ENCODE results near the gene GSTM4.
"Not testable (repeated sequence)": the region's sequence is repeated elsewhere in the genome, so short reads cannot be mapped to it uniquely, and the experiment has no call there.

Gene GSTM4

GRCh38 chr1:109637446-109637845 is 18.5 kb upstream of the GSTM4 start:
- no peak for DNase-seq (ENCODE audit: low read depth in 2 of 2, low spot score in 1 of 2)

DNA sequence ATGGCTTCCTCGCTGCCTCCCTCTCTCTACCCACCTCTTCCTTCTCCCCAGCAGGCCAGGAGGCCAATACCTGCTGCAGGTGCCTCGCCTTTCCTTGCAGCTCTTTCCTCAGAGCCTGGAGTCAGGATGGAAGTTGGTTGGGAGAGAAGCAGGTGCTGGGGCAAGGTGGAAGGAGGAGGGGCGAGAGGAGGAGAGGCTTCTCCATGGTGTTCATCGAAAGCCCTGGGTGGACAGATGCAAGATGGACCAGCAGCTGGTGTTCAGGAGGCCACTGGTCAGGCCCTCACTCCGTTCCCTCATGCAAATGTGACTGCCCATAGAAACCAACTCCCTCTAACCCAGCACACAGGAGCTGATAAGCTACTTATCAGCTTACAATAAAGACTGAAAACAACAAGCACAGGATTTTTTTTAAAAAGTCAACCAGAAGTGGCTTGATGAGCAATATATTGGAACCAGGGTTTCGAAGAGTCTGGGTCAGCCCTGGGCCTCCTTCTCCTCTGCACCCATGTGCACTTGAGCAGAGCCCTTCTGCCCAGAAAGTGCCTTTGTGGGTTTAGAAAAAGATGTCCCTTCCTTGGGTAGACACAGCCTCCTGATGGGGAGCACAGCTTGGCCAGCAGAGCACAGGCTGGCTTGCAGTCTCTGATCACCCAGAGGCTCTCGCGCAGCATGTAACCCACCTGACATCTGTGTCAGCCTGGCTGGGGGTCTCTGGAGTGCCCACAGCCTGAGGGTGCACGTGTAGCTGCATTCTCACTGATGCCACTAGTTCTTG is 16.6 kb upstream of the GSTM4 start:
- DNase-seq (ENCODE audit: low read depth in 2 of 2, low spot score in 1 of 2): no peak

- no peak for DNase-seq (ENCODE audit: low read depth in 2 of 2, low spot score in 1 of 2)
Observed at GRCh38 chr1:109639841-109640184, 16.1 kb upstream of the GSTM4 start.

DNA sequence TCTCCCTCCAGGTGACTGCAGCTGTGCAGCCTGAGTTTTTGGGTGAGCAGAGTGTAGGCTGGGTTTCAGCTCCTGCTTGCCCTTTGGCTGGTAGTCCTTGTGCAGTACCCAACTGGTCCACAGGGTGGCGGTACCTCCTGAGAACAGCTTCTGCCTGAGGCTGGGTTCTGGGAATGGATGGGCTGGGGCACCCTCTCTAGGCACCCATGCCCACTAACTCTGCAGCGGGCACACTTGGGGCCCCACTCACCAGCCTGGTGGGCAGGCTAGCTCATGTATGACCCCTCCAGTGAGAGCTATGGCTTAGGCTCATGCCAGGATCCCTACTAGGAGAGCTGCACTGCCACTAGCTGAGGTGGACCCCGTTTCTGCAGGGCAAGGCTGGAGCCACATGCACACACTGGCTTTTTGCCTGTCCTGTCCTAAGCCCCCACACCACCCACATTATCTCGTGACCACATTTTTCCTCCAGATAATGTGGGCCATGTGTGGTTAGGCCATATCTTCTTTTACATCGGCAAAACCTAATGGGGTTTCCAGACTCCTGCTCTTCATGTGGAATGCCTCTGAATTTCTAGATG is 15.5 kb upstream of the GSTM4 start:
- peak; percentile 72 to 95 for DNase-seq (ENCODE audit: low read depth in 2 of 2, low spot score in 1 of 2)

GRCh38 chr1:109641078-109641740 is 14.7 kb upstream of the GSTM4 start:
- DNase-seq (ENCODE audit: low read depth in 2 of 2, low spot score in 1 of 2): no peak

DNA sequence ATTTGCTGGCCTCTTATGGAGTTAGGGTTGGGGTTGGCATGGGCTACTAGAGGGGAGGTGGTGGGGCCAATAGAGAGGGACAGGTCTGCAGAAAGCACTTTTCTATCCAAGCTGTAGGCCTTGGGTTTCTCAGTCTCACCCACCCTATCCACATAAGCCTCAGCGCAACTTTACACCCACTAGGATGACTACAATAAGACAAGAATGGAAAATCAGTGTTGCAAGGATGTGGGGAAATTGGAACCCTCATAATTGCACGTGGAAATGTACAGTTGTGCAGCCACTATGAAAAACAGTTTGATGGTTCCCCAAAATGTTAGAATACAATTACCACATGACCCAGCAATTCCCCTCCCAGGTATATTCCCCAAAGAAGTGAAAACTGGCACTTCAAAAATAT is 14.0 kb upstream of the GSTM4 start:
- DNase-seq (ENCODE audit: low read depth in 2 of 2, low spot score in 1 of 2): no peak

DNA sequence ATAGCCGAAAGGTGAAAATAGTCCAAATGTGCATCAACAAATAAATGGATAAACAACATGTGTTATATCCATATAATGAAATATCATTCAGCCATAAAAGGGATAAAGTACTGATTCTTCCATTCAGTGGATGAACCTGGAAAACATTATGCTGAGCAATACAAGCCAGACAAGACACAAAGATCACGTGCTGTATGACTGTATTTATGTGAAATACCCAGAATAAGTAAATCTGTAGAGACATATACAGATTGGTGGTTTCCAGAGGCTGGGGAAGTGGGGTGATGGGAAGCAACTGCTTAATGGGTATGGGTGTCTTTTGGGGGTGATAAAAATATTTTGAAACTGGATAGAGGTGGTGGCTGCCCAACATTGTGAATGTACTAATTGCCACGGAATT is 13.3 kb upstream of the GSTM4 start:
- DNase-seq (ENCODE audit: low read depth in 2 of 2, low spot score in 1 of 2): no peak

- DNase-seq (ENCODE audit: low read depth in 2 of 2, low spot score in 1 of 2): peak; percentile 74 to 78
Observed at GRCh38 chr1:109643385-109644230, 12.3 kb upstream of the GSTM4 start.

- no peak for DNase-seq (ENCODE audit: low read depth in 2 of 2, low spot score in 1 of 2)
Observed at GRCh38 chr1:109644670-109645069, 11.2 kb upstream of the GSTM4 start.

GRCh38 chr1:109649491-109649914 is 6.4 kb upstream of the GSTM4 start:
- DNase-seq (ENCODE audit: low read depth in 2 of 2, low spot score in 1 of 2): no peak

GRCh38 chr1:109650609-109651008 is 5.3 kb upstream of the GSTM4 start:
- DNase-seq (ENCODE audit: low read depth in 2 of 2, low spot score in 1 of 2): no peak

DNA sequence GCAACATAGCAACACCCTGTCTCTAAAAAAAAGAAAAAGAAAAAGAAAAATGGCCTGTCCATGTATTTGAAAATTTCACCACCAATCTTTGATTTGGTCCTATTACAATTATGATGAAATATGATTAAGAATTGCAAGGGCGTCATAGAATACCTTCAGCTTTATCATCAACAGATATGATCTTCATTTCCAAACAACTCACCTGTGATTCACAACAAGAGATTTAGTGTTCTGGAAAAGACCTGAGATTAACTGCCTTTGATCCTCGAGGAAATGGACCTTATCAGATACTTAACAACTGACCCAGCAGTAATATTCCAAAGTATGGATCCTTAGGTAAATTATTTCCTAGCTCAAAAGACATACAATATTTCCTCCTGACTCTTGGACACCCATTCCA is 3.5 kb upstream of the GSTM4 start:
- no peak for DNase-seq (ENCODE audit: low read depth in 2 of 2, low spot score in 1 of 2)

DNA sequence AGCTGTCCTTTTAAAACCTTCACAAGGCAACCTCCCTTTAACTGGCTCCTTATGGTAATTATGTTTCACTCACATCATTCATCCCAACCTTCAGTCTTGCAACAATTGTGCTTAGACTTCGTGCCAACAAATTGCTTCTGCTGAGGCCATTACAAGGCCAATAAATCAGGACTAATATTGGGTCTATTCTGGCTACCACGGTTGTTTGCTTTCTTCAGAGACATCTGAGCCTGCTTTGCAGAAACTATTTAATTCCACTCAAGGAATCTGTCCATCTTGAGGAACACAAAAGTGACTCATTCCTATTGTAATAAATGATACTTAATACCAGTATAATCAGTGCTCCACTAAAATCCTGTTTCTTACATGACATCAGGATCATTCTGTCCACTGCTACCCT is 2.6 kb upstream of the GSTM4 start:
- no peak for DNase-seq (ENCODE audit: low read depth in 2 of 2, low spot score in 1 of 2)

- DNase-seq (ENCODE audit: low read depth in 2 of 2, low spot score in 1 of 2): no peak
Observed at GRCh38 chr1:109654519-109654918, 1.4 kb upstream of the GSTM4 start.

GRCh38 chr1:109657395-109657794 is 1.5 kb downstream of the GSTM4 start:
- no peak for DNase-seq (ENCODE audit: low read depth in 2 of 2, low spot score in 1 of 2)

GRCh38 chr1:109657970-109658369 is 2.1 kb downstream of the GSTM4 start:
- DNase-seq (ENCODE audit: low read depth in 2 of 2, low spot score in 1 of 2): no peak

GRCh38 chr1:109658533-109659042 is 2.7 kb downstream of the GSTM4 start:
- no peak for DNase-seq (ENCODE audit: low read depth in 2 of 2, low spot score in 1 of 2)

GRCh38 chr1:109659145-109659544 is 3.2 kb downstream of the GSTM4 start:
- DNase-seq (ENCODE audit: low read depth in 2 of 2, low spot score in 1 of 2): no peak

GRCh38 chr1:109659997-109660690 is 4.2 kb downstream of the GSTM4 start:
- no peak for DNase-seq (ENCODE audit: low read depth in 2 of 2, low spot score in 1 of 2)

- not testable (repeated sequence) for DNase-seq (ENCODE audit: low read depth in 2 of 2, low spot score in 1 of 2)
Observed at GRCh38 chr1:109660691-109661026, 4.8 kb downstream of the GSTM4 start.

GRCh38 chr1:109661391-109661790 is 5.5 kb downstream of the GSTM4 start:
- no peak for DNase-seq (ENCODE audit: low read depth in 2 of 2, low spot score in 1 of 2)
